PC-9 (cell line): ENCODE measurements around the gene HLA-B.

ENCODE experiments used
- CTCF ChIP-seq: fragments of 200-600 bp; sonication (generic); conservative IDR thresholded peaks from 2 replicates; pipeline ENCODE4 v1.6.1; 2017; ENCODE audit warnings: mixed run types, antibody characterized with exemption, mild to moderate bottlenecking, moderate library complexity
- EZH2 ChIP-seq: fragments of 200-600 bp; sonication (generic); IDR thresholded peaks from 2 replicates; pipeline ENCODE4 v1.8.0; 2017; ENCODE audit warnings: antibody characterized with exemption, low read depth

GRCh38 chr6:31405996-31406395 lies 49.0 kb upstream of the HLA-B start:
- no peak for TF ChIP-seq CTCF
- no peak for TF ChIP-seq EZH2
